T-helper 1 cell treated with Interleukin-12 subunit alpha and Interleukin-12 subunit beta and Interleukin-4 antibody, amounts not matched to agents 30 ng/mL and 1 ng/mL, for 36 hours (primary cell): Measurements from ENCODE around the gene SLC39A6. TPM values are rescaled to one million over a fixed set of nuclear protein-coding genes. Genes with fewer than 3 reads are reported as not detected.
"Not testable (repeated sequence)": the region's sequence is repeated elsewhere in the genome, so short reads cannot be mapped to it uniquely, and the experiment has no call there.

Experiments used
- intact Hi-C: fragments of 100-400 bp; cut with micrococcal nuclease; formaldehyde crosslinking; loops from one replicate; pipeline ENCODE4 v1.15.1; 2024
- total RNA-seq: library from RNA; stranded (reverse); gene quantifications from 2 replicates; pipeline ENCODE4 v1.2.3, GENCODE V29; 2022

Gene SLC39A6
- total RNA-seq, 1 donor from 2014 or later = 28.5 TPM

GRCh38 chr18:36139245-36139644, 10.1 kb upstream of the SLC39A6 start:
- intact Hi-C loops = no loop called here

- intact Hi-C loops = no loop called here
These were observed 6.1 kb upstream of the SLC39A6 start for GRCh38 chr18:36135264-36135663.

- intact Hi-C loops = no loop called here
These were observed 3.6 kb upstream of the SLC39A6 start for GRCh38 chr18:36132756-36133155.

GRCh38 chr18:36131692-36132483, 2.7 kb upstream of the SLC39A6 start:
- intact Hi-C loops = no loop called here

GRCh38 chr18:36130883-36131653, 1.9 kb upstream of the SLC39A6 start:
- intact Hi-C loops = no loop called here

- intact Hi-C loops = no loop called here
These were observed 1.1 kb upstream of the SLC39A6 start for GRCh38 chr18:36130039-36130831.

GRCh38 chr18:36128907-36129299, 237 bp downstream of the SLC39A6 start:
- intact Hi-C loops = loop anchor here (1.0 to 5.0 kb wide), 12 partner anchors 14 to 889 kb away; partner anchors contain the start of genes GALNT1, INO80C, KIAA1328 and MOCOS

GRCh38 chr18:36128530-36128870, 640 bp downstream of the SLC39A6 start:
- intact Hi-C loops = loop anchor here (2.0 to 5.0 kb wide), 4 partner anchors 14 to 546 kb away; partner anchors contain the start of genes GALNT1 and MOCOS

GRCh38 chr18:36127836-36128529, 1.2 kb downstream of the SLC39A6 start:
- intact Hi-C loops = loop anchor here (2.0 to 5.0 kb wide), 4 partner anchors 15 to 546 kb away; partner anchors contain the start of genes GALNT1 and MOCOS

GRCh38 chr18:36126668-36127067, 2.5 kb downstream of the SLC39A6 start:
- intact Hi-C loops = loop anchor here (5.0 kb wide), 1 partner anchor 544 kb away; the partner anchor contains the start of gene GALNT1

GRCh38 chr18:36124841-36125240, 4.3 kb downstream of the SLC39A6 start:
- intact Hi-C loops = loop anchor here (5.0 kb wide), 1 partner anchor 543 kb away; the partner anchor contains the start of gene GALNT1

GRCh38 chr18:36120297-36120696, 8.8 kb downstream of the SLC39A6 start:
- intact Hi-C loops = no loop called here

GRCh38 chr18:36116771-36117170, 12.4 kb downstream of the SLC39A6 start:
- intact Hi-C loops = not testable (repeated sequence)

GRCh38 chr18:36114738-36115137, 14.4 kb downstream of the SLC39A6 start:
- intact Hi-C loops = no loop called here

- intact Hi-C loops = no loop called here
These were observed 14.9 kb downstream of the SLC39A6 start for GRCh38 chr18:36114251-36114650.

- intact Hi-C loops = no loop called here
These were observed 16.8 kb downstream of the SLC39A6 start for GRCh38 chr18:36112302-36112701.

- intact Hi-C loops = no loop called here
These were observed 19.4 kb downstream of the SLC39A6 start for GRCh38 chr18:36109737-36110136.

GRCh38 chr18:36108601-36109000, 20.5 kb downstream of the SLC39A6 start:
- intact Hi-C loops = no loop called here

- intact Hi-C loops = no loop called here
These were observed 20.9 kb downstream of the SLC39A6 start for GRCh38 chr18:36108196-36108595.

GRCh38 chr18:36107477-36107876, 21.7 kb downstream of the SLC39A6 start:
- intact Hi-C loops = no loop called here

- intact Hi-C loops = no loop called here
These were observed 24.4 kb downstream of the SLC39A6 start for GRCh38 chr18:36104749-36105148.
